Measurements from ENCODE around the gene AMD1. TPM values are rescaled to one million over a fixed set of nuclear protein-coding genes. Genes with fewer than 3 reads are reported as not detected.

Gene AMD1
- total and polyA plus RNA-seq, 2 experiments from 2014 or later: 127 to 243 TPM

GRCh38 chr6:110934381-110934898, 59.9 kb downstream of the AMD1 start (continued):
- TF ChIP-seq REST (IDR thresholded peaks at IDR 0.05; ENCODE audit: unreplicated experiment) (no peak), EZH2phosphoT487 (IDR thresholded peaks at IDR 0.05; ENCODE audit: unreplicated experiment) (no peak), ETS1 (IDR thresholded peaks at IDR 0.05) (no peak), ZNF114 (CRISPR knock-in tag; IDR thresholded peaks at IDR 0.05) (no peak), ZNF331 (CRISPR knock-in tag; IDR thresholded peaks at IDR 0.05; ENCODE audit: low read depth) (no peak), JUNB (IDR thresholded peaks at IDR 0.05; ENCODE audit: unreplicated experiment) (no peak)

GRCh38 chr6:110935171-110935570, 60.6 kb downstream of the AMD1 start:
- Mint-ChIP-seq H3K27ac (no peak overlapping the region), H3K36me3 (ENCODE audit: low read depth) (no peaks in the 10 kb centered on the region), H3K9me3 (no peaks in the 10 kb centered on the region), H3K27me3 (ENCODE audit: insufficient read depth, low read depth, poor library complexity) (peaks cover 2% of the 10 kb centered on the region), H3K4me3 (no peak overlapping the region), H3K4me1 (no peaks in the 10 kb centered on the region)
- Histone ChIP-seq H3K4me1 (ENCODE audit: insufficient read depth) (no peaks in the 10 kb centered on the region), H3K27ac (ENCODE audit: low read depth) (no peak overlapping the region), H3K9me2 (ENCODE audit: insufficient read depth) (no peaks in the 10 kb centered on the region), H3K79me2 (replicated peaks; ENCODE audit: insufficient read depth) (no peaks in the 10 kb centered on the region), H3K4me3 (no peak overlapping the region), H3K4me2 (no peak overlapping the region), H3K27me3 (ENCODE audit: insufficient read depth) (no peaks in the 10 kb centered on the region), H4K20me1 (replicated peaks; ENCODE audit: insufficient read depth) (no peaks in the 10 kb centered on the region), H3F3A (replicated peaks; ENCODE audit: low read depth) (no peaks in the 10 kb centered on the region), H2AFZ (no peak overlapping the region), H3K36me3 (ENCODE audit: insufficient read depth) (no peaks in the 10 kb centered on the region)
- no peak for DNase-seq (ENCODE audit: low spot score)
- ATAC-seq: no peak
- TF ChIP-seq NANOG (IDR thresholded peaks at IDR 0.05; ENCODE audit: borderline replicate concordance) (no peak), ZNF462 (CRISPR knock-in tag; IDR thresholded peaks at IDR 0.05) (no peak), ZNF114 (CRISPR knock-in tag; IDR thresholded peaks at IDR 0.05) (no peak), REST (IDR thresholded peaks at IDR 0.05; ENCODE audit: unreplicated experiment) (no peak), ZNF331 (CRISPR knock-in tag; IDR thresholded peaks at IDR 0.05; ENCODE audit: low read depth) (no peak), JUNB (IDR thresholded peaks at IDR 0.05; ENCODE audit: unreplicated experiment) (no peak), STAT1 (IDR thresholded peaks at IDR 0.05; ENCODE audit: unreplicated experiment) (no peak), CREB1 (CRISPR knock-in tag; IDR thresholded peaks at IDR 0.05; ENCODE audit: low read depth) (no peak), EZH2phosphoT487 (IDR thresholded peaks at IDR 0.05; ENCODE audit: unreplicated experiment) (no peak)

All from GM23338 (cell line).